HG03103 (cell line): ENCODE measurements around the gene RTN4IP1.
"Not testable (repeated sequence)": the region's sequence is repeated elsewhere in the genome, so short reads cannot be mapped to it uniquely, and the experiment has no call there.

Source experiments
- ATAC-seq: cut with Tn5 transposase; IDR thresholded peaks from one replicate; pipeline ENCODE4 v1.9.1; 2021; ENCODE audit warnings: low read depth; ENCODE audit not compliant: unreplicated experiment

Gene RTN4IP1

DNA sequence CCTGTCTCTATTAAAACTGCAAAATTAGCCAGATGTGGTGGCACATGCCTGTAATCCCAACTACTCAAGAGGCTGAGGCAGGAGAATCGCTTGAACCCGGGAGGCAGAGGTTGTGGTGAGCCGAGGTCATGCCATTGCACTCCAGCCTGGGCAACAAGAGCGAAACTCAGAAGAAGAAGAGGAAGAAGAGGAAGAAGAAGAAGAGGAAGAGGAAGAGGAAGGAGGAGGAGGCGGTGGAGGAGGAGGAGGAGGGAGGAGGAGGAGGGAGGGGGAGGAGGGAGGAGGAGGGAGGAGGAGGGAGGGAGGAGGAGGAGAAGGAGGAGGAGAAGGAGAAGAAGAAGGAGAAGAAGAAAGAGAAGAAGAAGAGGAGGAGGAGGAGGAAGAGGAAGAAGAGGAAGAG, 40.4 kb downstream of the RTN4IP1 start:
- not testable (repeated sequence) for ATAC-seq

GRCh38 chr6:106586815-106587415, 42.4 kb downstream of the RTN4IP1 start:
- ATAC-seq, result no peak

- ATAC-seq, result no peak
Observed at GRCh38 chr6:106581468-106581867, 47.8 kb downstream of the RTN4IP1 start.

- ATAC-seq, result no peak
Observed at GRCh38 chr6:106579281-106579680, 50.0 kb downstream of the RTN4IP1 start.

DNA sequence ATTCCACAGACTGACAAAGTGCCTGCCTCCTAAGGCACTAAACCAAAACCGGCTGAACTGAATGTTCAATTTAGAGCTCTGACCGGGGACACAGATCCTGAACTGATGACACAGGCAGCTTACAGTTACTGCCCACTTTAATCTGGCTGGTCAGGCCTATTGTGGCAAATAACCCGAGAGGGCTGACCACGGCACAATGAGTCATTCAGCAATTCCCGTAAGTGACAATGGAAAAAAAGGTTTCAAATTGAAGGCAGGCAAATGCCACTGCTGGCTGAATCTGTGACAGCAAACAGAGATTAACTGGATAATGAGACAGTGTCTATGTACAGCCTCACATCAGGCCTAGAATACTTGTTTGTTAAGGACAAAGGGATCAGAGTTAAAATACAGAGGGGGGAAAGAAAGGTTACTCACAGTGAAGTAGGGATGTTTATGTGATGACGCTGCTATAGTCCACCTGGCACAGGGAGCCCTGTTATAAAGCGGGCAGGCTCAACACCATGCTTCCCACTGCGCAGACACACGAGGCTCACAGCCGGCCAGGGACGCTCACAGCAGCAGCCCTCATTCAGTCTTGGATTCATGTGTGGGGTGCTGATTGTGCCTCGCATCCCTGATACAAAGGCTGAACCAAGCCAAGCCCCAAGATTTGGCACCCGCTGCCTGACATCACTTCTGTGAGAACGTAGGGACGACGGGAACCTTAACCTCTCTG, 54.4 kb downstream of the RTN4IP1 start:
- no peak for ATAC-seq

DNA sequence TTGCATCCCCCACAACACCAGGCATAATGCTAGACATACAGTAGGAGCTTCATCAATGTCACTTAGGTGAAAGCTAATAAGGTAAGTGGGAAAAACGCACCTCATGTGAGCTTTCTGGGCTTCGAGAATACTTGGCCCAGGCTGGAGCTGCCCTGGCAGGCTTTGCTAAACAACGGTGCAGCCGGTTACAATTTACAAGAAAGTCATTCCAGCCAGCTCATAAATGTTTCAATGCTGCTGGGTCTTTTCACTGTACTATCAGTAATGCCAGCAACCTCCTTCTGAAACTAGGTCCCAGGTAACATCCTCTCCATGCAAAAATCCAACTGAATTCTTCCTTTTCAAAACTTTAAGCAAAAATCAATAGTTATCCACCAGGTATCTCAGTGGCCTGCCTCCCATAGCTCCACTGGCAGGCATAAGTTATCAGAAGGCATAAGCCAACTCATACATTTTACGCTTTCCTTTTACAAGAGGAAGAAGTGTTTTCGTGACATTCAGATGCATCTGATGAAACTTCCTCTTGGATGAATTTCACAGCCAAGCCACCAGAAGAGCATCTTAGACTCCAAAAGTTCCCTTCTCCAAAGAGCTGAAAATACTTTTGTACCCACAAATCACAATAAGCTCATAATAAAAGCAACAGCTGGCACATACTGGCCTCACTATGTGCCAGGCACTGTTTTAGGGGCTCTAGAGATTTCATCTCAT, 56.3 kb downstream of the RTN4IP1 start:
- ATAC-seq, result no peak

DNA sequence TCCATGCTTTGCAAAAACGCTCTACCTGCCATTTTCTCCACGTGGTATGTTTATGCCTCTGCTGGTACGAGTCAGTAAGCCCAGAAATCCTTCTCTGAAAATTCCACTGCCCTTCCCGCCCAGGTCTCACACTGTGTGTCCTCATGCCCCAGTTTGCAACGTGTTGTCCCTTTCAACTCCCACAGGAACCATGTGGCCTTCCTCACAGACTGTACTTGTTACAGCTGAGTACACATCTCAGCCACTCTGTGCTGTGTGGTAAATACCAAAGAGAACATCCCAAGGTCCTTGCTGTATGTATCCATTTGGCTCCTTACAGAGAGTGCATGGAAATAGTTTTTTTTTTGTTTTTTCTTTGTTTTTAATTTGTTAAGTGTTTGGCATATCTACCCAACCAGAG, 56.9 kb downstream of the RTN4IP1 start:
- ATAC-seq, result no peak

- no peak for ATAC-seq
Observed at GRCh38 chr6:106569428-106569827, 59.9 kb downstream of the RTN4IP1 start.

- ATAC-seq, result no peak
Observed at GRCh38 chr6:106568530-106568929, 60.8 kb downstream of the RTN4IP1 start.

GRCh38 chr6:106564476-106564875, 64.8 kb downstream of the RTN4IP1 start:
- no peak for ATAC-seq

GRCh38 chr6:106563614-106564013, 65.7 kb downstream of the RTN4IP1 start:
- no peak for ATAC-seq

GRCh38 chr6:106561686-106562405, 67.5 kb downstream of the RTN4IP1 start:
- no peak for ATAC-seq

DNA sequence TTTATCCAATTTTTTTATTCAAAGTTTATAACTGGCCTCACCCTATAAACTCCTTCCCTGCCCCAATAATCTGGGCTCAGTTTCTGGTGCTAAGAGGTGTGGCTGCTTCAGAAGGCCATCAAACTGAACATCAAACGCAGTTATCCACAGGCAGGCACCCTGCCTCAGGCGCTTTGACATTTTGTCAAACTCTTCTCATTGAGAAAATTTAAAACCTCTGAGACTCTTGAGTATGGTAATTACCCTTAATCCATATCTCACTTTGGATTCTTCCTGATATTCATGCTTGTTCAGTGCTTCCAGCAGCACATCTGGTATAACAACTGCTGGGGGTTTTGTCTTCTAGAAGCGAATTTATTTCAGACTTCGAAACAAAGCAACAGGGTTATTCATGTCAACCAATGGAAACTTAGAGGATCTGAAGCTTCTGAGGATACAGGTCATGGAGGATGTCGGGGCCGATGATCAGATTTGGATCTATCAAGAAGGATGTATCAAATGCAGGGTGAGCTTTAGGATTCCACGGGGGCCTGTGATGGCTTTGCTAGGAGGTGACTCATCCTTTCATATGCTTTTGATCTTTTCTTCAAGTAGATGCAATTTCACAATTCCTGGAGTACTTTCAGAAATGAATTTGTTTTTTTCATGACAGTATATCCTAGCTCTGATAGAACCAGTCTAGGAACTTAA, 68.2 kb downstream of the RTN4IP1 start:
- ATAC-seq, result no peak

GRCh38 chr6:106559659-106560058, 69.6 kb downstream of the RTN4IP1 start:
- not testable (repeated sequence) for ATAC-seq

DNA sequence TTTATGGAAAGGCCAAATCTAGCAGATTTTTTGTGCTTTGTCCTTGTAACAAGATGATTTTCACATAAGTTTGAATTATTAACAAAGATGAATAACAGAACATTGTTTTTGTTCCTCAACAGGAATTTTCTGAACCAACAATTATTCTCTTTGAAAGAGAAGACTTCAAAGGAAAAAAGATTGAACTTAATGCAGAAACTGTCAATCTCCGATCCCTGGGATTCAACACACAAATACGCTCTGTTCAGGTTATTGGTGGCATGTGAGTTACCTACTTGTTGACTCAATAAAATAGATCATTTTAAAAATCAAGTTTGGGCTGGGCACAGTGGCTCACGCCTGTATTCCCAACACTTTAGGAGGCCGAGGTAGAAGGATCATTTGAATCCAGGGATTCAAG, 70.9 kb downstream of the RTN4IP1 start:
- ATAC-seq, result no peak

DNA sequence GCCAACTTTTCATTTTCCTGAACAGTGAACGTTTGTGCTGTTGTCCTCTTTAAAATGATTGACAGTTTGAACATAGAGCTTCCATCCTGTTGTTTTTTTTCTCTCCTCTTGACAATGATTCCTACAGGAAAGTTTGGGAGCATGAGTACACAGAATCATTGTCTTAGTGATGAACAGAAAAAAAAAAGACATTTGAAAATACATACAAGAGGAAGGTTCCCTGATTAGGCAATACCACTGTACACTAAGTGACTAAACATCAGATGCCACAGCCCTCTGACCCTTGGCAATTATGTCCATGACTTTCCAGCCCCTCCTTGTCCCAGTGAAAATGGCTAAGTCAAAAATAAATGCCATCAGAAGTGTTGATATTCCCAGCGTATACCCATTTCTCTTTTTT, 71.5 kb downstream of the RTN4IP1 start:
- ATAC-seq, result no peak

- ATAC-seq, result no peak
Observed at GRCh38 chr6:106556368-106556960, 72.8 kb downstream of the RTN4IP1 start.

DNA sequence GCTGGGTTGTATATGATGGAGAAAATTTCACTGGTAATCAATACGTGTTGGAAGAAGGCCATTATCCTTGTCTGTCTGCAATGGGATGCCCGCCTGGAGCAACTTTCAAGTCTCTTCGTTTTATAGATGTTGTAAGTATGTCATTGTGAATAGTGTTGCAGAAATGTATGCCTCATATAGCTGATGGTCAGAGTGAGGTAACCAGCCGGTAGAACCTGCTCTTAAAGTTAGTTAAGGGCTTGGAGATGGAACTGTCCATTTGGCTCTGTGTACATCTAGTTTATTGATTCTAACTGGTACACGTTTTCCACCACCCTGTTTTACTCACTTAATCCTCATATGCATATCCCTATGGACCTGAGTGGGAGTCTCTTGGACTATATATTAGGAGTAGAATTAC, 73.5 kb downstream of the RTN4IP1 start:
- no peak for ATAC-seq

DNA sequence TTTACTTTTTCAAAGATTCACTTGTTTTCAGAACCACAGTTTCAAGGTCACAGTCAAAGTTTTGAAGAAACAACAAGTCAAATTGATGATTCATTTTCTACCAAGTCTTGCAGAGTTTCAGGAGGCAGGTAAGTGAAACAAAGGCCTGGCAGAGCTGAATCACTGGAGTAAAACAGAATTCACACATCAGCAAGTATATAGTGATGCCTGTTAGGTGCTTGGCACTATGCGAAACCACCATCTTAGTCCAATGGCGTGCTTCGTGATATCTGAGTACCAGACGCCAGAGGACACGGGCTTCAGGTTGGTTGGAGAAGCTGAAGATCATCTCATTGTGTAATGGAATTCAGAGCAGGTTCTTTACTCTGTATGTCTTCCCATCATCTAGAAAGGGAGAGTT, 75.9 kb downstream of the RTN4IP1 start:
- ATAC-seq, result no peak

DNA sequence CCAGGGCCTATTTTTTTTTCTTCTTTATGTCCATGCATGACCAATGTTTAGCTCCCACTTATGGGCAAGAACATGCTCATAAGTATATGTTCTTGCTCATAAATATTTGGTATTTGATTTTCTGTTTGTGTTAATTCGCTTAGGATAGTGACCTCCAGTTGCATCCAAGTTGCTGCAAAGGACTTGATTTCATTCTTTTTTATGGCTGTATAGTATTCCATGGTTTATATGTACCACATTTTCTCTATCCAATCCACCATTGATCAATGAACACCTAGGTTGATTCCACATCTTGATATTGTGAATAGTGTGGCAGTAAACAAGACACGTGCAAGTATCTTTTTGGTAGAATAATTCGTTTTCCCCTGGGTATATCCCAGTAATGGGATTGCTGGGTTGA, 78.1 kb downstream of the RTN4IP1 start:
- no peak for ATAC-seq
